GM19395 (cell line): ENCODE data around the gene TRAF2.

Experiments
- ATAC-seq: cut with Tn5 transposase; IDR thresholded peaks from one replicate; pipeline ENCODE4 v1.9.1; 2021; ENCODE audit warnings: mild to moderate bottlenecking, moderate library complexity; ENCODE audit not compliant: unreplicated experiment

The TRAF2 gene

GRCh38 chr9:136847088-136847825 is 39.1 kb upstream of the TRAF2 start:
- no peak for ATAC-seq

DNA sequence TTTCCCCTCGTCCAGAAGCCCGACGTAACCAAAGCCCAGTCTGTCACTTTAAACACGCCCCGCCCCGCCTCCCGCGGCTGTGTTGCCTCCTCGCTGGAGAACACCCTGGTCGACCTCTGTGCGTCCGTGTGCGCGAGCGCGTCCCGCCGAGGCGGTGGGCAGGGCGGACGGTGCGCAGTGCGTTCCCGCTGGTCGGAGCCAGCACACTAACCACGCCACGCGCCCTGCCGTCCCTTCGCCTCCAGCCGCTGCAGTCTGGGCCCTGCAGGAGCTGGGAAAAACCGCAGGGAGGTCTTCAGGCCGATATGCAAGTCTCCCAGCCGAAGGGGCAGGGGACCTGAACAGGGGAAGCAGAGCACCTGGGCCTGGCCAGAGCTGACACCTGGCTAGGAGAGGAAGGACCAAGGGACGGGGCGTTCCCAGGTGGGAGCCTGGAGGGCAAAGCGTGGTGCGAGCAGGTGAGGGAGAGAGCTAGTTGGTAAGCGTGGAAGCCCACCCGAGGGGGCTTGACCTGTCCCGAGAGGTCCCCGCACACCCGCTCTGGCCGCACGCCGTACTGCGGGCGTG is 38.4 kb upstream of the TRAF2 start:
- ATAC-seq, result no peak

DNA sequence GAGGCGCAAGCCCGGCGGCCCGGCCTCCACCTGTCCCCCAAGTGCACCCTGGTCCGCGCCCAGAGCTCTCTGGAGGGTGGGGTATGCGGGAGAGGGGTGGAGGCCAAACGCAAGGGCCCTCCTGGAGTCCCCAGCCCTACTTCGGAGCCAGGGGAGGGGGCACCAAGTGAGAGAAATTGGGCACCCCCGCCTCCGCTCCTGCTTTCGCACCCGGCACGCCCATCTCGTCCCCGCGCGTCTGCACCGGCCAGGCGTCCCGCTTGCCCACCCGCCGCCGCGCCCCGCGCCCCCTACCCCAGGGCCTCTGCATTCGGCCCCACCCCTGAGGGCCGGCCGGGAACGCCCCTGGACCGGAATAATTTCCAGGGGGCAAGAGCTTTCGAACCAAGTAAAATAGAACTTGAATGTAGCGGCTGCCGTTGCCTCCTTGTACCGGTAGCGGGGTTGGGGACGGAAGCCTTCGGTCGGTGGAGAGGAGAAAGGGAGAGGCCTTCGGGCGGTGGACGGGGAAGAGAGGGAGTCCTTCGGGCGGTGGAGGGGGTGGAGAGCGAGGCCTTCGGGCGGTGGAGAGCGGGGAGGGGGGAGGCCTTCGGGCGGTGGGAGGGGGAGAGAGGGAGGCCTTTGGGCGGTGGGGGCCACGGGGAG is 37.8 kb upstream of the TRAF2 start:
- ATAC-seq, result no peak

DNA sequence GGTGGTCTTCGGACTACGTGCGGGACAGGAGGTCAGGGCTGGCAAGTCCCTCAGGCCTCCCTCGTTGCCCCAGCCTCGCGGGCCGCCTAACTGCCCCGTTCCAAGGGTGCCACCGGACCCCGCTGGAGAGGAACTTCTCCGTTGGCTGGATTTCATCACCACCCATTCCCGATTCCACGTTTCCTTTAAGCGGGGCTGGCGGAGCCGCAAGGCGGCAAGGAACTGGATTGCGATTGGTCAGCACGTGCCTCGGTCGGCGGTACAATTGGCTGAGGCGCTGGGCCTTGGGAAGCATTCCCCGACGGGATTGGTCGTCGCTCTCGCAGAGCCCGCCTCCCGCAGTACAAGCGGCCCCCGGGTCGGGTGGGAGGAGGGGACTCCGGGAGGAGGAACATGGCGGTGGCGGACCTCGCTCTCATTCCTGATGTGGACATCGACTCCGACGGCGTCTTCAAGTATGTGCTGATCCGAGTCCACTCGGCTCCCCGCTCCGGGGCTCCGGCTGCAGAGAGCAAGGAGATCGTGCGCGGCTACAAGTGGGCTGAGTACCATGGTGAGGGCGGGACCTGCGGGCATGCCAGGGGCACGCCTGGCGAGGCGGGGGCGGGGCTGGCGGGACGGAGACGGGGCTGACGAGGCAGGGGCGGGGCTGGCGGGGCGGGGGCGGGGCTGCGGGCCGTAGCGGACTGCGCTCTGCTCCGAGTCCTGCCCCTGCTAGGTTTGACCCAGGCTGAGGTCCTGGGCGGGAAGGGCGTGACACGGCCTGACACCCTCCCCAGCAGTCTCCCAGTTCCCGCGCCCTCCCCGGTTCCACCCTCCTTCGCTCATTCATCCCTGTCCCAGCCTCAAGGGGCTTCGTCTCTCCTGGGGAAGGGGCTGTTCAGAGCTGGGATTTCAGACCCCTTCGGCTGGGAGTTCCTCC is 37.0 kb upstream of the TRAF2 start, which contains the start of gene PHPT1:
TSS of gene PHPT1 (plus strand) at position 372 of the 922 bp plus-strand sequence. CDS start at position 394, 22 bp downstream.
- peak; percentile 79 for ATAC-seq

DNA sequence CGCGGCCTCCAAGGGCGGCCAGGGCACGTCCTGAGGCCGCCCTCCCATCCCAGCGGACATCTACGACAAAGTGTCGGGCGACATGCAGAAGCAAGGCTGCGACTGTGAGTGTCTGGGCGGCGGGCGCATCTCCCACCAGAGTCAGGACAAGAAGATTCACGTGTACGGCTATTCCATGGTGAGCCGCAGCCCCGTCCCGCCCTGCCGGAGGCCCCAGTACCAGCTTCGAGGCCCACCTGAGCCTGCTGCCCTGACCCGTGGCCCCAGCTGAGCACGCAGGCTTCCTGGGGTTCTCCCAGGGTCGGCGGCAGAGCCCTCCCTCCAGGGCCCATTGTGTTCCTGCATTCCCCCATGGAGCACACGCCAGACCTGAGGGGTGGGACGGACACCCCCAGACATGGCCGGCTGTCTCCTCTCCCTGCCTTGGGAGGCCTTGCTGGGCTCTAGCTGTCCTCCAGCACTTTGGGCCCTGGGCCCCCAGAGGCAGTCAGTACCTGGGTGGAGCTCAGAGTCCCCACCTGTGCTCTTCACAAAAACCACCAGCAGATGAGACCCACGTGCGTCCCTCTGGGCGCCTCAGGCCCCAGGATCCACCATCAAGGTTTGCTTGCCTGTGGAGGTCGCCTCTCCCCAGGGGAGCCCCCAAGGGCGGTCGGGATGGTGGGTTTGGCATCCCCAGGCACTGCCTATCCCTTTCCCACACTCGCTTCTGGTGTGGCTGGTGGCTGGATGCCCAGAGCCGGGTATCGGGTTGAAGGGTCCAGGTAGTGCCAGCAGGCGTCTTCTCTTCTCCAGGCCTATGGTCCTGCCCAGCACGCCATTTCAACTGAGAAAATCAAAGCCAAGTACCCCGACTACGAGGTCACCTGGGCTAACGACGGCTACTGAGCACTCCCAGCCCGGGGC is 36.1 kb upstream of the TRAF2 start:
- ATAC-seq, result no peak

DNA sequence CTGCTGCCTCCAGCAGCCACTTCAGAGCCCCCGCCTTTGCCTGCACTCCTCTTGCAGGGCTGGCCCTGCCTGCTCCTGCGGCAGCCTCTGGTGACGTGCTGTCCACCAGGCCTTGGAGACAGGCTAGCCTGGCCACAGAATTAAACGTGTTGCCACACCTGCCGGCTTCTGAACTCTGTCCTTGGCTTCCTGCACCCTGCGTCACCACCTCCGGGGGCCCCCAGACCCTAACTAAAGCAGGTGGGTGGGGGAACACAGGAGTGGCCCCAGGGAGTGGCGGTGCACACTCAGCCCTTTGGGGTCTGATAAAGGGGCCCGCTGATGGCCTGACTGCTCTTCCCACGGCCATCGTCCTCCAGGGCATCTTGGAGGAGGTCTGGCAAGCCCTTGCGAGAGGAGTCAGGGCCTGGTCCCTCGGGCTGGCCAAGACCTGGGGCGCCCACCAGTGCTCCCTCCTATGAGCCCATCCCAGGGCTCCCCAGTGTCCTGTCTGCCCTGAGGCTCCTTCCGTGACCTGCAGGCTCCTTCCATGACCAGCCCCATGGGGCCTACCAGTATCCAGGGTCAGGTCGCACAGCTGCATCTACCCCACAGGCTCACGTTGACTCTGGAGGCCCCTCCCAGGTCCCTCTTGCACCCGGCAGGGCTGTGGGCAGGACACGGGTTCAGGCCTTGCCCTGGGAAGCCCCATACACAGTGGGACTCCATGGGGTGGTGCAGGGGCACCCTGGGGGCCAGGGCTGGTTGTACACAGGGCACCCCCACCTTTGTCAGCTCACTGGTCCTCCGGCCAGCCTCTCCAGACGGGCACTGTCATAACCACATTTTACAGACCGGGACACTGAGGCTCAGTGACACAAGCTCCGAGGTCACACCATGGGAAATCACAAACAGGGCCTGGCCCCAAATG is 35.2 kb upstream of the TRAF2 start:
- no peak for ATAC-seq

DNA sequence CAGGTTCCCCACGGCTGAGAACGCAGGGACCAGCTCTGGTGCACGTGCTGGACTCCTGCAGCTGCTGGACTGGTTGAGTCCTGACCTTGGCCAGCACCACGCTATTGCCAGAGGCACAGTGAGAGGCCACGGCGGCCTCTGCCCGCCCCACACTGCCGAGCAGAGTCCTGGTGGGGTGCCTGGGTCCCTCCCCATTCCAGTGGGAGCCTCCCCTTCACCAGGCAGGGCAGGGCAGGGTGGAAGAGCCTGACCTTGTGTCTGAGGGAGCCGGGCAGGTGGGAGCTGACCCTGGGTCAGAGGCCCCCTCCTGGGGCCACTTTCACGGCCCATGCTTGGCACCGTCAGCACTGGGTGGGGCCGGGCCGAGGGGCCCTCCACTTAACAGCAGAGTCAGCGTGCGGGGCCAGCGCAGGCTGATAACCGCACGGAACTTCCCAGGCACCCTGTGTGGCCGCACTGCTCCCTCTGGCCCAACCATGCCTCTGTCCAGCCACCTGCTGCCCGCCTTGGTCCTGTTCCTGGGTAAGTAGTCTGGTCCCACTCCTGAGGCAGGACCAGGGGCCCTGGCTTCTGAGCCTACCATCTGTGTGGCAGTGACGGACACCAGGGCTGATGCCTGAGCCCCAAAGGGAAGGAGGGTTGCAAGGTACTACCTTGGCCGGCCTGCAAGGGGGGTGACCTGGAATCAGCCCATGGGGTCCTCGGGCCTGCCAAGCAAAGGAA is 34.2 kb upstream of the TRAF2 start, which contains the start of gene MAMDC4:
TSS of gene MAMDC4 (plus strand) at position 406 of the 723 bp plus-strand sequence. CDS start at position 477, 71 bp downstream.
- no peak for ATAC-seq

- no peak for ATAC-seq
Measured at GRCh38 chr9:136852664-136853595, 33.4 kb upstream of the TRAF2 start.

DNA sequence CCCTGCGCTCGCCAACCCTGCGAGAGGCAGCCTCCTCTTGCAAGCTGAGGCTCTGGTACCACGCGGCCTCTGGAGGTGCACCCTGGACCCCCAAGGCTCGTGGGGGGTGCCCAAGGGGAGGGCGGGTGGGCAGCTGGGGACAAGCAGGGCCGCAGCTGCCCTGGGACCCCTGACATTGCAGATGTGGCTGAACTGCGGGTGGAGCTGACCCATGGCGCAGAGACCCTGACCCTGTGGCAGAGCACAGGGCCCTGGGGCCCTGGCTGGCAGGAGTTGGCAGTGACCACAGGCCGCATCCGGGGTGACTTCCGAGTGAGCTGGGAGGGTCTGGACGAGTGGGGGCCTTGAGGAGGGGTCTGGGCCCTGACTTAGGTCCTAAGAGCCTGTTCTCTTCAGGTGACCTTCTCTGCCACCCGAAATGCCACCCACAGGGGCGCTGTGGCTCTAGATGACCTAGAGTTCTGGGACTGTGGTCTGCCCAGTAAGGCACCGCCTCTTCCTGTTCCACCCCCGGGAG is 32.7 kb upstream of the TRAF2 start:
- no peak for ATAC-seq

DNA sequence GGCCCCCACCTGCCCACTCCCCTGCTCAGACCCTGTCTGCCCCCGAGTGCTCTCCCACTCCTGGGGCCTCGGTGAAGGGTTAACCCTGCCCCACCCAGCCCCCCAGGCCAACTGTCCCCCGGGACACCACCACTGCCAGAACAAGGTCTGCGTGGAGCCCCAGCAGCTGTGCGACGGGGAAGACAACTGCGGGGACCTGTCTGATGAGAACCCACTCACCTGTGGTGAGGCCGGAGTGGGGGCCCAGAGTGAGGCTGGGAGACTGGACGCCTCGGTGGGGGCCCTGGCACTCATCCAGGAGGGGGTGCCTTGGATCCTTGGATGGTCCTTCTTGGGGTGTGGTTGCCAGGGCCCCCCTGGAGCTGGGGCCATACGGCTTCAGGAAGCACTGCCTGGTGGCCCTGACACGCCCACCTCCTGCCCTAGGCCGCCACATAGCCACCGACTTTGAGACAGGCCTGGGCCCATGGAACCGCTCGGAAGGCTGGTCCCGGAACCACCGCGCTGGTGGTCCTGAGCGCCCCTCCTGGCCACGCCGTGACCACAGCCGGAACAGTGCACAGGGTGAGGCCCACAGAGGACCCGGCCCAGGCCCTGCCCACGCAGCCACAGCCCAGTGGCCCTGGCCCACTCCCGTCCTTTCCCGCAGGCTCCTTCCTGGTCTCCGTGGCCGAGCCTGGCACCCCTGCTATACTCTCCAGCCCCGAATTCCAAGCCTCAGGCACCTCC is 32.0 kb upstream of the TRAF2 start:
- ATAC-seq, result no peak

- ATAC-seq, result no peak
Measured at GRCh38 chr9:136854842-136855460, 31.4 kb upstream of the TRAF2 start.

DNA sequence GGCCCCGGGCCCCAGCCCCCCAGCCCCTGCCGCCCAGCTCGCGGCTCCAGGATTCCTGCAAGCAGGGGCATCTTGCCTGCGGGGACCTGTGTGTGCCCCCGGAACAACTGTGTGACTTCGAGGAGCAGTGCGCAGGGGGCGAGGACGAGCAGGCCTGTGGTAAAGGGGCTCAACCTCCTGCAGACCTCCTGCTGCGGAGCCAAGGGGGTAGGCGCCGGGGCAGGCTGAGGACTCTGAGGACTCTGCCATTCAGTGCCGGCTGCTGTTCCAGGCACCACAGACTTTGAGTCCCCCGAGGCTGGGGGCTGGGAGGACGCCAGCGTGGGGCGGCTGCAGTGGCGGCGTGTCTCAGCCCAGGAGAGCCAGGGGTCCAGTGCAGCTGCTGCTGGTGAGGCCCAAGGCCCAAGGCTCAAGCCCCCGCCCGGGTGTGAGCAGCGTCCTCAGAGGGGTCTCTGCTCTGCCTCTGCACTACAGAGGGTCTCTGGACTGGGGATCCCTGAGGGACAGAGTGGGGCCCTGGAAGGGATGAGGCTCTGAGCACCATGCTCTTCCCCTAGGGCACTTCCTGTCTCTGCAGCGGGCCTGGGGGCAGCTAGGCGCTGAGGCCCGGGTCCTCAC is 30.7 kb upstream of the TRAF2 start:
- no peak for ATAC-seq

GRCh38 chr9:136856079-136856476 is 30.2 kb upstream of the TRAF2 start:
- no peak for ATAC-seq

- ATAC-seq, result no peak
Measured at GRCh38 chr9:136856541-136857141, 29.7 kb upstream of the TRAF2 start.

DNA sequence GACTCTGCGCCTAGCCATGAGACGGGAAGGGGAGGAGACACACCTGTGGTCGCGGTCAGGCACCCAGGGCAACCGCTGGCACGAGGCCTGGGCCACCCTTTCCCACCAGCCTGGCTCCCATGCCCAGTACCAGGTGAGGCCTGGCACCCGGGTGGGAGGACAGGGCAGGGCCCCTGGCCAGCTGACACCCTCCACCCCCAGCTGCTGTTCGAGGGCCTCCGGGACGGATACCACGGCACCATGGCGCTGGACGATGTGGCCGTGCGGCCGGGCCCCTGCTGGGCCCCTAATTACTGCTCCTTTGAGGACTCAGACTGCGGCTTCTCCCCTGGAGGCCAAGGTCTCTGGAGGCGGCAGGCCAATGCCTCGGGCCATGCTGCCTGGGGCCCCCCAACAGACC is 29.1 kb upstream of the TRAF2 start:
- no peak for ATAC-seq
